GM18508 (cell line): ENCODE data around the gene POLR3A.

ENCODE experiments used
- ATAC-seq: cut with Tn5 transposase; IDR thresholded peaks from one replicate; pipeline ENCODE4 v1.9.1; 2021; ENCODE audit warnings: moderate number of reproducible peaks; ENCODE audit not compliant: insufficient read depth, unreplicated experiment

The POLR3A gene

GRCh38 chr10:77960829-77961329 lies 68.4 kb downstream of the POLR3A start:
- ATAC-seq, result no peak

GRCh38 chr10:77959887-77960455 lies 69.3 kb downstream of the POLR3A start:
- ATAC-seq, result no peak

- ATAC-seq, result no peak
Measured at GRCh38 chr10:77959384-77959783, 69.9 kb downstream of the POLR3A start.

- no peak for ATAC-seq
Measured at GRCh38 chr10:77955136-77955535, 74.2 kb downstream of the POLR3A start.

GRCh38 chr10:77949167-77949566 lies 80.1 kb downstream of the POLR3A start:
- no peak for ATAC-seq

- ATAC-seq, result no peak
Measured at GRCh38 chr10:77946084-77946483, 83.2 kb downstream of the POLR3A start.

- ATAC-seq, result no peak
Measured at GRCh38 chr10:77944519-77944918, 84.8 kb downstream of the POLR3A start.

- ATAC-seq, result no peak
Measured at GRCh38 chr10:77943121-77943901, 86.0 kb downstream of the POLR3A start.

- ATAC-seq, result no peak
Measured at GRCh38 chr10:77941790-77942189, 87.5 kb downstream of the POLR3A start.

GRCh38 chr10:77940627-77941026 lies 88.7 kb downstream of the POLR3A start:
- no peak for ATAC-seq

- no peak for ATAC-seq
Measured at GRCh38 chr10:77940225-77940624, 89.1 kb downstream of the POLR3A start.

GRCh38 chr10:77939561-77940001 lies 89.7 kb downstream of the POLR3A start:
- no peak for ATAC-seq

GRCh38 chr10:77936697-77937567 lies 92.4 kb downstream of the POLR3A start:
- no peak for ATAC-seq

GRCh38 chr10:77932016-77932715 lies 97.1 kb downstream of the POLR3A start:
- ATAC-seq, result no peak

GRCh38 chr10:77927402-77928246 lies 101.7 kb downstream of the POLR3A start:
- ATAC-seq, result no peak

- no peak for ATAC-seq
Measured at GRCh38 chr10:77926566-77927401, 102.5 kb downstream of the POLR3A start, which contains the start of gene DLG5. Gene DLG5, minus strand, starts transcription at chr10:77926755. Its CDS starts 235 bp downstream, at chr10:77926520.

GRCh38 chr10:77925795-77926565 lies 103.3 kb downstream of the POLR3A start:
- ATAC-seq, result no peak

- ATAC-seq, result no peak
Measured at GRCh38 chr10:77925410-77925794, 103.9 kb downstream of the POLR3A start.
